ENCODE measurements around the gene WARS2. TPM values are rescaled to one million over a fixed set of nuclear protein-coding genes. Genes with fewer than 3 reads are reported as not detected.

The WARS2 gene
- total RNA-seq, 1 experiment from 2014 or later = 27.7 TPM

GRCh38 chr1:119084798-119085197 is 55.7 kb downstream of the WARS2 start:
- Mint-ChIP-seq H3K27ac (ENCODE audit: low read depth, unreplicated experiment) (no peak overlapping the region), H3K4me3 (ENCODE audit: unreplicated experiment) (no peak overlapping the region)

GRCh38 chr1:119083980-119084379 is 56.5 kb downstream of the WARS2 start:
- DNase-seq (ENCODE audit: unreplicated experiment) = no peak
- H3K36me3 Mint-ChIP-seq (ENCODE audit: insufficient read depth, unreplicated experiment) = no peaks in the 10 kb centered on the region
- TF ChIP-seq, protein P1, sequence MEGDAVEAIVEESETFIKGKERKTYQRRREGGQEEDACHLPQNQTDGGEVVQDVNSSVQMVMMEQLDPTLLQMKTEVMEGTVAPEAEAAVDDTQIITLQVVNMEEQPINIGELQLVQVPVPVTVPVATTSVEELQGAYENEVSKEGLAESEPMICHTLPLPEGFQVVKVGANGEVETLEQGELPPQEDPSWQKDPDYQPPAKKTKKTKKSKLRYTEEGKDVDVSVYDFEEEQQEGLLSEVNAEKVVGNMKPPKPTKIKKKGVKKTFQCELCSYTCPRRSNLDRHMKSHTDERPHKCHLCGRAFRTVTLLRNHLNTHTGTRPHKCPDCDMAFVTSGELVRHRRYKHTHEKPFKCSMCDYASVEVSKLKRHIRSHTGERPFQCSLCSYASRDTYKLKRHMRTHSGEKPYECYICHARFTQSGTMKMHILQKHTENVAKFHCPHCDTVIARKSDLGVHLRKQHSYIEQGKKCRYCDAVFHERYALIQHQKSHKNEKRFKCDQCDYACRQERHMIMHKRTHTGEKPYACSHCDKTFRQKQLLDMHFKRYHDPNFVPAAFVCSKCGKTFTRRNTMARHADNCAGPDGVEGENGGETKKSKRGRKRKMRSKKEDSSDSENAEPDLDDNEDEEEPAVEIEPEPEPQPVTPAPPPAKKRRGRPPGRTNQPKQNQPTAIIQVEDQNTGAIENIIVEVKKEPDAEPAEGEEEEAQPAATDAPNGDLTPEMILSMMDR (IDR thresholded peaks at IDR 0.05; ENCODE audit: unreplicated experiment) = no peak
- CTCF ChIA-PET = interaction anchor here (0.7 kb wide), 1 partner anchor 14 kb away, joined by 3 read pairs; no protein-coding TSS in a partner anchor
- H3K9me3 Mint-ChIP-seq (ENCODE audit: unreplicated experiment) = peaks cover 12% of the 10 kb centered on the region
- intact Hi-C loops (cut with micrococcal nuclease) = no loop called here
- no TSS peak for BruUV-seq (replicated peaks)
- H3K4me1 Mint-ChIP-seq (ENCODE audit: insufficient read depth, unreplicated experiment) = peaks cover 34% of the 10 kb centered on the region
- no peak overlapping the region for H3K4me3 Mint-ChIP-seq (ENCODE audit: unreplicated experiment)
- no peaks in the 10 kb centered on the region for H3K27me3 Mint-ChIP-seq (ENCODE audit: insufficient read depth, unreplicated experiment)
- POLR2A ChIA-PET = interaction anchor here (0.6 to 1.0 kb wide), 3 partner anchors 16 to 220 kb away, joined by 3 read pairs; partner anchors contain the start of gene WARS2
- no peak overlapping the region for H3K27ac Mint-ChIP-seq (ENCODE audit: low read depth, unreplicated experiment)

More at GRCh38 chr1:119084798-119085197, 55.7 kb downstream of the WARS2 start:
- H3K4me1 Mint-ChIP-seq (ENCODE audit: insufficient read depth, unreplicated experiment) = peaks cover 26% of the 10 kb centered on the region
- ChIA-PET POLR2A (interaction anchor here (0.6 to 1.0 kb wide), 3 partner anchors 16 to 219 kb away, joined by 3 read pairs; partner anchors contain the start of gene WARS2), CTCF (no interaction called here)
- H3K36me3 Mint-ChIP-seq (ENCODE audit: insufficient read depth, unreplicated experiment) = no peaks in the 10 kb centered on the region
- H3K27me3 Mint-ChIP-seq (ENCODE audit: insufficient read depth, unreplicated experiment) = no peaks in the 10 kb centered on the region
- TF ChIP-seq, protein P1 (IDR thresholded peaks at IDR 0.05; ENCODE audit: unreplicated experiment) = no peak
- intact Hi-C loops (cut with micrococcal nuclease) = no loop called here
- H3K9me3 Mint-ChIP-seq (ENCODE audit: unreplicated experiment) = peaks cover 12% of the 10 kb centered on the region
- no peak for DNase-seq (ENCODE audit: unreplicated experiment)
- BruUV-seq (replicated peaks) = no TSS peak

- Mint-ChIP-seq H3K4me1 (ENCODE audit: insufficient read depth, unreplicated experiment) (peaks cover 35% of the 10 kb centered on the region), H3K4me3 (ENCODE audit: unreplicated experiment) (no peak overlapping the region), H3K9me3 (ENCODE audit: unreplicated experiment) (peaks cover 12% of the 10 kb centered on the region), H3K27ac (ENCODE audit: low read depth, unreplicated experiment) (no peak overlapping the region), H3K36me3 (ENCODE audit: insufficient read depth, unreplicated experiment) (no peaks in the 10 kb centered on the region), H3K27me3 (ENCODE audit: insufficient read depth, unreplicated experiment) (no peaks in the 10 kb centered on the region)
- TF ChIP-seq, protein P1 (IDR thresholded peaks at IDR 0.05; ENCODE audit: unreplicated experiment) = no peak
- intact Hi-C loops (cut with micrococcal nuclease) = no loop called here
- BruUV-seq (replicated peaks) = no TSS peak
- ChIA-PET POLR2A (no interaction called here), CTCF (interaction anchor here (0.7 kb wide), 1 partner anchor 14 kb away, joined by 3 read pairs; no protein-coding TSS in a partner anchor)
- DNase-seq (ENCODE audit: unreplicated experiment) = peak; percentile 12
These were observed 57.0 kb downstream of the WARS2 start for GRCh38 chr1:119083479-119083878.

DNA sequence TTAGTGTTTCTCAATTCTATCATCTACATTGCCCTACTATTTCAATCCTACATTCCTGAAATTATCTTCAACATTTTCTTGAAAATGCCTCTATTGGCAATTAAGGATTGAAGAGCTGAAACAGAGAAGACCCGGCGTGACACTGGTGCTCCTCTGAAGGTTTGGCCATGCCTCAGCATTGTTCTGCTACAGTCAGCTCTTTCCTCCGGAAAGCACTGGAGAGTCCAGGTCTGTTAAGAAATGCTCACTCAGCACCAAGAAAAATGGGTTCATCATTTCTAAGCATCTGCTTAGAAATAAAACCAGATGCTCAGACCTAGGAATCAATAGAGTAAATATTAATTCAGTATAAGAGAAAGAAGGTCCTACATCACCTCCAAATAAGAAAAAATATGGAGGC is 58.8 kb downstream of the WARS2 start:
- Mint-ChIP-seq H3K36me3 (ENCODE audit: insufficient read depth, unreplicated experiment) (no peaks in the 10 kb centered on the region), H3K27me3 (ENCODE audit: insufficient read depth, unreplicated experiment) (no peaks in the 10 kb centered on the region), H3K4me1 (ENCODE audit: insufficient read depth, unreplicated experiment) (peaks cover 30% of the 10 kb centered on the region), H3K9me3 (ENCODE audit: unreplicated experiment) (peaks cover 7% of the 10 kb centered on the region), H3K4me3 (ENCODE audit: unreplicated experiment) (no peak overlapping the region), H3K27ac (ENCODE audit: low read depth, unreplicated experiment) (peak overlapping the region; percentile 40)
- intact Hi-C loops (cut with micrococcal nuclease) = no loop called here
- POLR2A ChIA-PET = interaction anchor here (0.6 to 1.9 kb wide), 12 partner anchors 9 to 873 kb away, joined by 3 to 6 read pairs (median 3); partner anchors contain the start of gene WARS2
- no peak for DNase-seq (ENCODE audit: unreplicated experiment)
- TF ChIP-seq, protein P1 (IDR thresholded peaks at IDR 0.05; ENCODE audit: unreplicated experiment) = no peak
- CTCF ChIA-PET = interaction anchor here (0.6 to 1.1 kb wide), 2 partner anchors 35 to 57 kb away, joined by 3 read pairs; no protein-coding TSS in a partner anchor
- no TSS peak for BruUV-seq (replicated peaks)
